Mucosa of rectum (tissue), 2 donors: ENCODE measurements around the gene BRICD5.

Experiments used
- H3K27ac ChIP-seq, 2 donors: one replicate each; pipeline ENCODE4 v1.7.0; 2013; ENCODE audit warnings: inconsistent platforms in 2 of 2, low read depth in 2 of 2, low read length in 2 of 2
- H3K27me3 ChIP-seq, 2 donors: one replicate each; pipeline ENCODE4 v1.7.0; 2013; ENCODE audit warnings: low read length in 2 of 2; ENCODE audit not compliant: control insufficient read depth in 2 of 2, insufficient read depth in 2 of 2
- H3K36me3 ChIP-seq, 2 donors: one replicate each; pipeline ENCODE4 v1.7.0; 2013; ENCODE audit warnings: low read length in 2 of 2; ENCODE audit not compliant: control insufficient read depth in 2 of 2, insufficient read depth in 2 of 2
- H3K4me1 ChIP-seq, 2 donors: one replicate each; pipeline ENCODE4 v1.7.0; 2013; ENCODE audit warnings: low read length in 2 of 2, mild to moderate bottlenecking in 1 of 2; ENCODE audit not compliant: control insufficient read depth in 2 of 2, insufficient read depth in 2 of 2
- H3K4me3 ChIP-seq, 2 donors: one replicate each; pipeline ENCODE4 v1.7.0; 2013; ENCODE audit warnings: low read length in 2 of 2
- H3K9ac ChIP-seq, 2 donors: one replicate each; pipeline ENCODE4 v1.7.0; 2013; ENCODE audit warnings: low read length in 2 of 2, low read depth in 1 of 2, mild to moderate bottlenecking in 1 of 2
- H3K9me3 ChIP-seq, 2 donors: one replicate each; pipeline ENCODE4 v1.7.0; 2013; ENCODE audit warnings: low read length in 2 of 2; ENCODE audit not compliant: control insufficient read depth in 2 of 2
- donor health status: healthy.
- donor health status: Normal muscosa, but diverticular disease.

BRICD5 gene

DNA sequence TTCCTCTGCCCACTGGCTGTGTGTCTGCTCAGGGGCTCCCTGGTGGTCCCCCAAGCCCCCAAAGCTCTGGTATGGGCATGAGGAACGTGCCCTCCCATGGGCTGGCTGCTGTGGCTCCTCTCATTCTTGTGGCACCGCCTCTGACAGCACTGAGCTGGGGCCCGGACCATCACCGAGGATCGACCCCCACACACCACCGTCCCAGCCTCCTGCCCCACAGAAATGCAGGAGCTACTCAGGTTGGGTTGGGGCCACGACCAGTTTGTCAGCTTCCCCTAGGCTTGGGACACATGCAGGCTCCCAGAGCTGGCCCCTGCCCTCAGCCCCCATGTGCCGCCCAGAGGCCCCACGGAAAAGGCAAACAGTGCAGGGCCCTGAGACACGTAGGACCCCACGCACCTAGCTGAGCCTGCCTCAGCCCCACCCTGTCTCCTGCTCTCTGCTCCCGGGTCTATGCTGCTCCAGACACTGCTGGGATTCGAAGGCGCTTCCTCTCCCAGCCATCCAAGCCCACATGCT lies 11.0 kb downstream of the BRICD5 start:
- peaks cover 2 to 4% of the 10 kb centered on the region in 2 donors for H3K4me1 ChIP-seq
- no peaks in the 10 kb centered on the region for H3K9me3 ChIP-seq
- H3K9ac ChIP-seq: no peak overlapping the region
- no peak overlapping the region for H3K4me3 ChIP-seq
- peaks cover 23 to 30% of the 10 kb centered on the region in 2 donors for H3K27me3 ChIP-seq
- no peak overlapping the region for H3K27ac ChIP-seq
- no peaks in the 10 kb centered on the region for H3K36me3 ChIP-seq

DNA sequence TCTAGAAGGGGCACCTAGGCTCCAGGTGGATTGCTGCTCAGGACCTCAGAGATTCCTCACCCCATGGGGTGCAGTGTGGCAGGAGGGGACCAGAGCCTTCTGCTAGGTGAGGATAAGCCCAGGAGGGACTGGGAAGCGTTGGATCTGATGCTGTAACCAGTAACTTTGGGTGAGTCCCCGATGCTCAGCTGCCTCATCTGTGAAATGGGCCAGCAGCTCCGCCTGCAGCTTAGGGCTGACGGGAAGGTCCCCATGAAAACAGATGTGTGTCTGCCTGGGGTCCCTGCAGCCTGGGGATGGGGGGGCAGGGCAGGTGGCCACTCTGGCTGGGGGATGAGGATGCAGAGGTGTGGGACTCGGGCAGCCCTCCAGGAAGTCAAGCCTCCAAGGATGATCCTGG lies 11.6 kb downstream of the BRICD5 start:
- H3K9ac ChIP-seq: no peak overlapping the region
- H3K36me3 ChIP-seq: no peaks in the 10 kb centered on the region
- peaks cover 0 to 4% of the 10 kb centered on the region in 2 donors for H3K4me1 ChIP-seq
- no peaks in the 10 kb centered on the region for H3K9me3 ChIP-seq
- H3K27me3 ChIP-seq: peaks cover 29 to 35% of the 10 kb centered on the region in 2 donors
- H3K27ac ChIP-seq: no peak overlapping the region
- H3K4me3 ChIP-seq: no peak overlapping the region

DNA sequence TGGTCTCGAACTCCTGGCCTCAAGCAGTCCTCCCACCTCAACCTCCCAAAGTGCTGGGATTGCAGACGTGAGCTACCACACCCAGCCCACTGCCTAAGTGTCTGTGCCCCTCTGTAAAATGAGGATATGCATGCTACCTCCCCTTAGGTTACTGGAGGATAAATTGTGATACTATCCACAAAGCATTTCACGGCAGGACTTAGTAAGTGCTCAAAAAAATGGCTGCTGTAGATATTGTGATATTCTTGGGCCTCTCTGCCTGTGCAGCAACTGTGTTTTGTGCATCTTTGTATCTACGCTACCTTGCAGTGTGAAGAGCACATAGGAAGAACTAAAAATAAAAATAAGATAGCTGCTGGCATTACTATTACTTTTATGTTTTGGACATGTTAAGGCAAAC lies 12.4 kb downstream of the BRICD5 start:
- H3K4me3 ChIP-seq: no peak overlapping the region
- H3K27me3 ChIP-seq: peaks cover 30 to 37% of the 10 kb centered on the region in 2 donors
- no peak overlapping the region for H3K27ac ChIP-seq
- H3K4me1 ChIP-seq: peaks cover 0 to 4% of the 10 kb centered on the region in 2 donors
- no peak overlapping the region for H3K9ac ChIP-seq
- H3K9me3 ChIP-seq: no peaks in the 10 kb centered on the region
- H3K36me3 ChIP-seq: no peaks in the 10 kb centered on the region

- Histone ChIP-seq H3K4me3 (no peak overlapping the region), H3K27me3 (peaks cover 30 to 37% of the 10 kb centered on the region in 2 donors), H3K36me3 (no peaks in the 10 kb centered on the region), H3K9ac (no peak overlapping the region), H3K4me1 (peaks cover 0 to 4% of the 10 kb centered on the region in 2 donors), H3K27ac (no peak overlapping the region), H3K9me3 (no peaks in the 10 kb centered on the region)
Observed at GRCh38 chr16:2197765-2198164, 12.9 kb downstream of the BRICD5 start.

GRCh38 chr16:2196981-2197511 lies 13.6 kb downstream of the BRICD5 start:
- no peak overlapping the region for H3K27ac ChIP-seq
- no peak overlapping the region for H3K9ac ChIP-seq
- no peaks in the 10 kb centered on the region for H3K9me3 ChIP-seq
- H3K27me3 ChIP-seq: peaks cover 30 to 37% of the 10 kb centered on the region in 2 donors
- no peaks in the 10 kb centered on the region for H3K36me3 ChIP-seq
- H3K4me1 ChIP-seq: peaks cover 0 to 4% of the 10 kb centered on the region in 2 donors
- no peak overlapping the region for H3K4me3 ChIP-seq

DNA sequence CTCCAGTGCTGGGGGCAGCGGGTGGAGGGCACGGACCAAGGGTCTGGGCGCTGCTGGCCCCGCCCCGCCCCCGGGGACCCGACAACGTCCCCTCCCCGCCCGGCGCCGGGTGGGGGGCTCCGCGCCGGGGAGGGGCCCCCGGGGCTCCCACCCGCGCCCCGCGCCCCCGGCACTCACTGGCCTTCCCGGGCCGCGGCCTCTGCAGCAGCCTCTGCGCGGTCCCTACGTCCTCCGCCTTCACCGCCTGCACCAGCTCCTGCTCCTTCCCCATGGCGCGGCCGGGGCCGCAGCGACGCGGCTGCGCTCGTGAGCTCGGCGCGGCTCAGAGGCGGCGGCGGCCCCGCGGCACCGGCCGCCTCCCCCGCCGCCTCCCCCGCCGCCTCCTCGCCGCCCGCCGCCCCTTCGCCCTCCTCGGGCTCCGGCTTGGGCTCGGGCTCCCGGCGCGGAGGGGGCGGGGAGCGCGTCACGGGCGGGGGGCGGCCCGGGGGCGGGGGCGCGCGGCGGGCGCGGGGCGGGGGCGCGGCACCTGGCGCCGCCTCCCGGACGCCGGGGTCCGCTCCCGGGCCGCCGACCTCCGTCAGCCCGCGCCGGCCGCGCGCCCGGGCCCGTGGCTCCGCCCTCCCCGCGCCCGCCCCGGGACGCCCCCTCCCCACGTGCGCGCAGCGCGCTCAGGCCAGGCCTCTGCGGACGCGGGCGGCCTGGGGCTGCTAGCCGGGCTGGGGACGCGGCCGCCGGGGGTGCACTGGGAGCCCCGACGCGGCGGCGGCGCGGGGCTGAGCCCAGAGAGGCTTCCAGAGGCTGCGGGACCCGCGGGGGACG lies 14.3 kb downstream of the BRICD5 start, which contains the start of gene CASKIN1:
Gene CASKIN1 (minus strand): TSS at position 444 of the 819 bp plus-strand sequence. CDS start 173 bp downstream, at position 271.
- H3K27me3 ChIP-seq: peaks cover 30 to 37% of the 10 kb centered on the region in 2 donors
- no peak within 1 kb of the TSS for H3K27ac ChIP-seq
- no peak within 1 kb of the TSS for H3K9ac ChIP-seq
- H3K9me3 ChIP-seq: no peaks in the 10 kb centered on the region
- no peaks in the 10 kb centered on the region for H3K36me3 ChIP-seq
- H3K4me1 ChIP-seq: peaks cover 0 to 4% of the 10 kb centered on the region in 2 donors
- no peak within 1 kb of the TSS for H3K4me3 ChIP-seq

- Histone ChIP-seq H3K9me3 (no peaks in the 10 kb centered on the region), H3K27me3 (peaks cover 30 to 37% of the 10 kb centered on the region in 2 donors), H3K36me3 (no peaks in the 10 kb centered on the region), H3K4me3 (no peak overlapping the region), H3K27ac (no peak overlapping the region), H3K9ac (no peak overlapping the region), H3K4me1 (peaks cover 0 to 4% of the 10 kb centered on the region in 2 donors)
Observed at GRCh38 chr16:2195322-2196161, 15.1 kb downstream of the BRICD5 start.

- peaks cover 30 to 37% of the 10 kb centered on the region in 2 donors for H3K27me3 ChIP-seq
- no peak overlapping the region for H3K4me3 ChIP-seq
- H3K4me1 ChIP-seq: peaks cover 0 to 4% of the 10 kb centered on the region in 2 donors
- no peaks in the 10 kb centered on the region for H3K36me3 ChIP-seq
- no peak overlapping the region for H3K9ac ChIP-seq
- no peak overlapping the region for H3K27ac ChIP-seq
- H3K9me3 ChIP-seq: no peaks in the 10 kb centered on the region
Observed at GRCh38 chr16:2194852-2195321, 15.8 kb downstream of the BRICD5 start.

DNA sequence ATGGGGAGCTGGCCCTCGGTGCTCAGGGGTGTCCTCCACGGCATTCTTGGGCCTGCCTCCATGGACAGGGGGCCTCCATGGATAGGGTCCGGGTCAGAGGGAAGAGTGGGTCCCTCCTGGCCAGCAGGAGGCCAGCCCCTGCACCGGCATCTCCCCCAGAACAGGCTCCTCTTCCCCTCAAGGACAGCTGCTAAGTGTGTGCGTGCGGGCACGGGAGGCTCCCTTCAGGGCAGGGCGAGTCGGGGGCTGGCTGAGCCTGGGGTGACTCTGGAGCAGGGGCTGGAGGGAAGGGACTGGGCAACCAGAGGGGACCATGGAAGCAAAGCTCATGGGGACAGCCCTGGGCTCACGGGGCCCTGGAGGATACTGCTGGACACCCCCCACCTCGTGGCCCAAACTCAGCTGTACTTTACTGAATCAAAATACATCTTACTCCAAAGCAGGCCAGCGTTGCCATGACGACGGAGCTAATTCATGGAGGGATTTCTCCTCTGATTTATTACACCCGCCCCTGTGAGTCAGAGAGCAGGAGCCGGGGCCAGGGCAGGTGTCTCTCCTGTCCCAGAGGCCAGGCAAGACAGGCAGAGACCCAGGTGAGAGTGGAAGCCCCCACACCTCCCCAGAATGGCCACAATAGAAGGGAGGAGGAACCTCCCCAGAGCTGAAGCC lies 16.4 kb downstream of the BRICD5 start:
- no peaks in the 10 kb centered on the region for H3K9me3 ChIP-seq
- H3K27me3 ChIP-seq: peaks cover 30 to 37% of the 10 kb centered on the region in 2 donors
- no peak overlapping the region for H3K4me3 ChIP-seq
- H3K36me3 ChIP-seq: no peaks in the 10 kb centered on the region
- no peak overlapping the region for H3K27ac ChIP-seq
- H3K9ac ChIP-seq: no peak overlapping the region
- peaks cover 0 to 4% of the 10 kb centered on the region in 2 donors for H3K4me1 ChIP-seq
